Measurements from ENCODE around the gene MED29. TPM values are rescaled to one million over a fixed set of nuclear protein-coding genes. Genes with fewer than 3 reads are reported as not detected.
A peak's percentile ranks its signal among the peaks of the same experiment; 100 is the strongest.

MED29 gene
- total and polyA plus RNA-seq, 2 experiments from 2014 or later, result 43.8 to 59.6 TPM

- Histone ChIP-seq H3K4me1 (ENCODE audit: low read depth) (peaks cover 9% of the 10 kb centered on the region), H3K27me3 (no peaks in the 10 kb centered on the region), H3K4me3 (peak overlapping the region; percentile 99), H3K36me3 (peaks cover 17% of the 10 kb centered on the region), H3K27ac (peak overlapping the region; percentile 88), H3K9me3 (ENCODE audit: low read depth) (no peaks in the 10 kb centered on the region)
- no peak for DNase-seq (ENCODE audit: low read depth in 1 of 2, low spot score in 1 of 2)
- TF ChIP-seq, protein P1, sequence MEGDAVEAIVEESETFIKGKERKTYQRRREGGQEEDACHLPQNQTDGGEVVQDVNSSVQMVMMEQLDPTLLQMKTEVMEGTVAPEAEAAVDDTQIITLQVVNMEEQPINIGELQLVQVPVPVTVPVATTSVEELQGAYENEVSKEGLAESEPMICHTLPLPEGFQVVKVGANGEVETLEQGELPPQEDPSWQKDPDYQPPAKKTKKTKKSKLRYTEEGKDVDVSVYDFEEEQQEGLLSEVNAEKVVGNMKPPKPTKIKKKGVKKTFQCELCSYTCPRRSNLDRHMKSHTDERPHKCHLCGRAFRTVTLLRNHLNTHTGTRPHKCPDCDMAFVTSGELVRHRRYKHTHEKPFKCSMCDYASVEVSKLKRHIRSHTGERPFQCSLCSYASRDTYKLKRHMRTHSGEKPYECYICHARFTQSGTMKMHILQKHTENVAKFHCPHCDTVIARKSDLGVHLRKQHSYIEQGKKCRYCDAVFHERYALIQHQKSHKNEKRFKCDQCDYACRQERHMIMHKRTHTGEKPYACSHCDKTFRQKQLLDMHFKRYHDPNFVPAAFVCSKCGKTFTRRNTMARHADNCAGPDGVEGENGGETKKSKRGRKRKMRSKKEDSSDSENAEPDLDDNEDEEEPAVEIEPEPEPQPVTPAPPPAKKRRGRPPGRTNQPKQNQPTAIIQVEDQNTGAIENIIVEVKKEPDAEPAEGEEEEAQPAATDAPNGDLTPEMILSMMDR (IDR thresholded peaks at IDR 0.05; ENCODE audit: low read depth, low read length), result no peak
Measured at GRCh38 chr19:39434123-39435076, 43.2 kb downstream of the MED29 start.

GRCh38 chr19:39435499-39436349, 44.5 kb downstream of the MED29 start, which contains the start of gene RPS16:
Gene RPS16 (minus strand): TSS chr19:39435949. CDS start chr19:39435895, 54 bp downstream.
- TF ChIP-seq, protein P1 (IDR thresholded peaks at IDR 0.05; ENCODE audit: low read depth, low read length), result no peak
- Histone ChIP-seq H3K9me3 (ENCODE audit: low read depth) (no peaks in the 10 kb centered on the region), H3K27ac (peak within 1 kb of the TSS; percentile 95), H3K36me3 (peaks cover 17% of the 10 kb centered on the region), H3K27me3 (no peaks in the 10 kb centered on the region), H3K4me1 (ENCODE audit: low read depth) (peaks cover 9% of the 10 kb centered on the region), H3K4me3 (peak within 1 kb of the TSS; percentile 99)
- peak; percentile 99 to 100 for DNase-seq (ENCODE audit: low read depth in 1 of 2, low spot score in 1 of 2)

DNA sequence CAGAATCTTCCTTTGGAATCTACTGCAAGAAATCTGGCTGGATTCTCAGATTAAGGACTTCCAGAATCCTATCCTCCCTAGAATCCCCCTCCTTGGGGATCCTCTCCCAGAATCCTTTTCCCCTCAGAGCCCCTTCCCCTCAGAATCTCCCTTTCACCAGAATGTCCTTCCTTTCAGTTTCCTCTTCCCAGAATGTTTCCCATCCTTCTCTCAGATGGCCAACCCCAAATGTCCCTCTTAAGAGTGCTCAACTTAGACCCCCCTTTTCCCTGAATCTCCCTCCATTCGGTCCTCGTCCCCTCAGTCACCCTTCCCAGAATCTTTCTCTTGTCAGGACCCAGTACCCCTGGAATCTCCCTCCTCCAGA, 45.2 kb downstream of the MED29 start:
- Histone ChIP-seq H3K4me1 (ENCODE audit: low read depth) (peaks cover 9% of the 10 kb centered on the region), H3K4me3 (peak overlapping the region; percentile 99), H3K9me3 (ENCODE audit: low read depth) (no peaks in the 10 kb centered on the region), H3K36me3 (peaks cover 17% of the 10 kb centered on the region), H3K27me3 (no peaks in the 10 kb centered on the region), H3K27ac (peak overlapping the region; percentile 95)
- no peak for DNase-seq (ENCODE audit: low read depth in 1 of 2, low spot score in 1 of 2)
- TF ChIP-seq, protein P1 (IDR thresholded peaks at IDR 0.05; ENCODE audit: low read depth, low read length), result no peak

DNA sequence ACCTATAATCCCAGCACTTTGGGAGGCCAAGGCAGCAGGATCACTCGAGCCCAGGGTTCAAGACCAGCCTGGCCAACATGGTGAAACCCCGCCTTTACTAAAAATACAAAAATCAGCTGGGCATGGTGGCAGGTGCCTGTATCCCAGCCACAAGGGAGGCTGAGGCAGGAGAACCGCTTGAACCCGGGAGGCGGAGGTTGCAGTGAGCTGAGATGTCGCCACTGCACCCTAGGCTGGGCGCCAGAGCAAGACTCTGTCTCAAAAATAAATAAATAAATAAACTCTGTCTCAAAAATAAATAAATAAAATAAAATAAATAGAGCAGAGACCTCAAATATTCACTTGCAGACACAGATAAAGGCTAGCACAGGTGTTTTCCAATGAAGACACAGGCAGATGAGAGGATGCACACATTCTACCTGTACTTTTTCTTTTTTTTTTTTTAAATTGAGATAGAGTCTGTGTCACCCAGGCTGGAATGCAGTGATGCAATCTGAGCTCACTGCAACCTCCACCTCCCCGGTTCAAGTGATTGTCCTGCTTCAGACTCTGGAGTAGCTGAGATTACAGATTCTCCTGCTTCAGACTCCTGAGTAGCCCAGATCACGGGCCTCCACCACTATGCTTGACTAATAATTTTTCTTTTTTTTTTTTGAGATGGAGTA, 47.2 kb downstream of the MED29 start:
- Histone ChIP-seq H3K9me3 (ENCODE audit: low read depth) (no peaks in the 10 kb centered on the region), H3K27me3 (no peaks in the 10 kb centered on the region), H3K4me3 (no peak overlapping the region), H3K4me1 (ENCODE audit: low read depth) (peaks cover 9% of the 10 kb centered on the region), H3K36me3 (peaks cover 10% of the 10 kb centered on the region), H3K27ac (no peak overlapping the region)
- DNase-seq (ENCODE audit: low read depth in 1 of 2, low spot score in 1 of 2), result no peak
- TF ChIP-seq, protein P1 (IDR thresholded peaks at IDR 0.05; ENCODE audit: low read depth, low read length), result no peak

- Histone ChIP-seq H3K4me3 (peak overlapping the region; percentile 83), H3K9me3 (ENCODE audit: low read depth) (no peaks in the 10 kb centered on the region), H3K27ac (peak overlapping the region; percentile 91), H3K4me1 (ENCODE audit: low read depth) (peaks cover 4% of the 10 kb centered on the region), H3K27me3 (no peaks in the 10 kb centered on the region), H3K36me3 (no peaks in the 10 kb centered on the region)
- peak; percentile 6 to 42 for DNase-seq (ENCODE audit: low read depth in 1 of 2, low spot score in 1 of 2)
- TF ChIP-seq, protein P1 (IDR thresholded peaks at IDR 0.05; ENCODE audit: low read depth, low read length), result no peak
Measured at GRCh38 chr19:39444598-39445195, 53.5 kb downstream of the MED29 start.
